B cell (primary cell): Measurements from ENCODE around the gene EML6. TPM values are rescaled to one million over a fixed set of nuclear protein-coding genes. Genes with fewer than 3 reads are reported as not detected.

Experiments used
- ATAC-seq: fragments of 200-7000 bp; cut with Tn5 transposase; one replicate; pipeline ENCODE4 v1.10.0; 2021; ENCODE audit warnings: low read depth, mild to moderate bottlenecking, moderate number of reproducible peaks, moderate library complexity
- CTCF ChIA-PET: fragments of 350-600 bp; sonication (Branson Sonifier 250); formaldehyde crosslinking; loops from one replicate; lab custom pipeline; 2021; ENCODE audit warnings: antibody characterized with exemption, inconsistent platforms; lab: Charles Lee
- POLR2A ChIA-PET: fragments of 350-600 bp; sonication (Branson Sonifier 250); formaldehyde crosslinking; loops from one replicate; lab custom pipeline; 2021; ENCODE audit warnings: antibody characterized with exemption; lab: Charles Lee
- DNase-seq: peaks from one replicate; pipeline ENCODE4 v3.0.0; 2013
- H2AFZ ChIP-seq: 2 replicates; pipeline ENCODE4 v1.6.1; 2012; ENCODE audit warnings: mild to moderate bottlenecking, low read depth, low read length; ENCODE audit not compliant: insufficient read depth, poor library complexity, severe bottlenecking
- H3K27ac ChIP-seq, 2 donors: 1 replicate in 1 of 2; 2 replicates in 1 of 2; pipeline ENCODE4 v1.5.1; 2012 to 2013; ENCODE audit warnings: low read length in 2 of 2, mild to moderate bottlenecking in 2 of 2, moderate library complexity in 1 of 2
- H3K27me3 ChIP-seq, 4 experiments: fragments of 200-600 bp in 1 of 4; sonication (generic) in 1 of 4; replicated peaks in 1 of 4; 1 replicate in 2 of 4; 2 replicates in 2 of 4; pipeline versions ENCODE4 v1.6.1 to v1.7.0; 2013 to 2016; ENCODE audit warnings: low read length in 3 of 4, mild to moderate bottlenecking in 2 of 4, mixed read lengths in 1 of 4, moderate library complexity in 1 of 4; ENCODE audit not compliant: insufficient read depth in 4 of 4, control insufficient read depth in 3 of 4; ENCODE audit errors: control extremely low read depth in 1 of 4
- H3K36me3 ChIP-seq, 2 experiments: replicated peaks in 1 of 2; 1 replicate in 1 of 2; 2 replicates in 1 of 2; pipeline versions ENCODE4 v1.6.1 to v1.7.1; 2013; ENCODE audit warnings: low read length in 1 of 2; ENCODE audit not compliant: insufficient read depth in 2 of 2, control insufficient read depth in 1 of 2; ENCODE audit errors: control extremely low read depth in 1 of 2, extremely low read depth in 1 of 2
- H3K4me1 ChIP-seq, 2 donors: fragments of 200-600 bp in 1 of 2; sonication (generic) in 1 of 2; 1 replicate in 1 of 2; 2 replicates in 1 of 2; pipeline versions ENCODE4 v1.5.1 to v1.6.1; 2013 to 2017; ENCODE audit warnings: low read length in 2 of 2; ENCODE audit not compliant: control insufficient read depth in 2 of 2, insufficient read depth in 2 of 2
- H3K4me2 ChIP-seq: replicated peaks from 2 replicates; pipeline ENCODE3; 2012; ENCODE audit warnings: mild to moderate bottlenecking, low read depth, low read length; ENCODE audit not compliant: poor library complexity, severe bottlenecking
- H3K4me3 ChIP-seq, 5 experiments: fragments of 200-600 bp in 1 of 5; sonication (generic) in 1 of 5; 1 replicate in 3 of 5; 2 replicates in 2 of 5; pipeline versions ENCODE4 v1.5.1 to v1.7.0; 2011 to 2016; ENCODE audit warnings: low read length in 4 of 5, mild to moderate bottlenecking in 4 of 5, low read depth in 2 of 5, control low read depth in 1 of 5, moderate library complexity in 1 of 5; ENCODE audit not compliant: insufficient read depth in 1 of 5; ENCODE audit errors: control extremely low read depth in 1 of 5, extremely low read depth in 1 of 5
- H3K79me2 ChIP-seq: fragments of 200-600 bp; sonication (generic); one replicate; pipeline ENCODE4 v1.6.0; 2016; ENCODE audit warnings: low read length; ENCODE audit not compliant: control insufficient read depth, insufficient read depth
- H3K9ac ChIP-seq: fragments of 200-600 bp; sonication (generic); 2 replicates; pipeline ENCODE4 v1.6.1; 2017; ENCODE audit warnings: mild to moderate bottlenecking, low read length, moderate library complexity
- H3K9me3 ChIP-seq, 3 donors: one replicate each; pipeline versions ENCODE4 v1.6.1 to v1.7.1; 2013; ENCODE audit warnings: low read length in 2 of 3; ENCODE audit not compliant: control insufficient read depth in 2 of 3, insufficient read depth in 1 of 3; ENCODE audit errors: control extremely low read depth in 1 of 3
- H4K20me1 ChIP-seq: 2 replicates; pipeline ENCODE4 v1.6.0; 2012; ENCODE audit warnings: mild to moderate bottlenecking, low read length; ENCODE audit not compliant: insufficient read depth, control insufficient read depth, poor library complexity, severe bottlenecking
- H3K27ac Mint-ChIP-seq: one replicate; pipeline ENCODE4 v1.8.0; 2021; ENCODE audit warnings: mixed read lengths
- H3K27me3 Mint-ChIP-seq: one replicate; pipeline ENCODE4 v1.8.0; 2021; ENCODE audit warnings: mixed read lengths
- H3K4me1 Mint-ChIP-seq: one replicate; pipeline ENCODE4 v1.8.0; 2021; ENCODE audit warnings: mixed read lengths
- H3K4me3 Mint-ChIP-seq: one replicate; pipeline ENCODE4 v1.8.0; 2021; ENCODE audit warnings: mixed read lengths
- H3K9me3 Mint-ChIP-seq: one replicate; pipeline ENCODE4 v1.8.0; 2022; ENCODE audit warnings: mixed read lengths; ENCODE audit not compliant: insufficient read depth
- CTCF ChIP-seq: fragments of 200-600 bp; IDR thresholded peaks from one replicate; pipeline ENCODE4 v1.8.0; 2022; ENCODE audit warnings: antibody characterized with exemption, mild to moderate bottlenecking
- EZH2 ChIP-seq: IDR thresholded peaks from 2 replicates; pipeline ENCODE4 v1.6.1; 2012; ENCODE audit warnings: borderline replicate concordance, low read depth, mild to moderate bottlenecking, moderate library complexity, low read length; ENCODE audit not compliant: insufficient read depth, poor library complexity, severe bottlenecking
- WGBS: methylation state at CpG from one replicate; pipeline ENCODE4 v1.1.5; 2013; ENCODE audit warnings: missing lambda C conversion rate; ENCODE audit not compliant: insufficient coverage; 5-methylcytosine and 5-hydroxymethylcytosine counted together
- intact Hi-C: fragments of 100-400 bp; cut with micrococcal nuclease; formaldehyde crosslinking; loops from one replicate; pipeline ENCODE4 v1.10.0; 2022
- polyA plus RNA-seq: library from polyadenylated mRNA; depleted of rRNA; stranded (reverse); fragments of >200 nt; gene quantifications from 2 replicates; pipeline ENCODE4 v1.2.3, GENCODE V29; 2012
- total RNA-seq, 2 donors: library from RNA; stranded (reverse); fragments of 120-200 nt in 1 of 2; gene quantifications; 1 replicate in 1 of 2; 2 replicates in 1 of 2; pipeline versions ENCODE4 v1.2.3 to v1.2.4, GENCODE V29; 2013 to 2022

EML6 gene
- total and polyA plus RNA-seq, 2 donors (not counting 1 experiment from before 2014, with no cell fraction given) = 42.5 to 53.7 TPM

GRCh38 chr2:54805255-54805654, 81.8 kb downstream of the EML6 start:
- Histone ChIP-seq H3K9me3 (peaks cover 0 to 4% (median 3%) of the 10 kb centered on the region in 3 donors), H3K36me3 (no peaks in the 10 kb centered on the region), H3K4me1 (no peaks in the 10 kb centered on the region), H3K27me3 (no peaks in the 10 kb centered on the region), H3K79me2 (no peaks in the 10 kb centered on the region), H2AFZ (no peak overlapping the region), H3K27ac (no peak overlapping the region), H3K4me3 (no peak overlapping the region), H3K4me2 (no peak overlapping the region), H3K9ac (no peak overlapping the region), H4K20me1 (no peaks in the 10 kb centered on the region)
- H3K4me1 Mint-ChIP-seq = peaks cover 7% of the 10 kb centered on the region
- WGBS = no CpG with 5 or more reads among the region's 1 CpG
- no peak overlapping the region for H3K4me3 Mint-ChIP-seq
- POLR2A ChIA-PET = no interaction called here
- no peak for TF ChIP-seq EZH2
- TF ChIP-seq CTCF = no peak
- H3K9me3 Mint-ChIP-seq = peaks cover 7% of the 10 kb centered on the region
- DNase-seq (no peak), ATAC-seq (no peak)
- intact Hi-C loops = no loop called here
- H3K27me3 Mint-ChIP-seq = no peaks in the 10 kb centered on the region
- CTCF ChIA-PET = no interaction called here
- H3K27ac Mint-ChIP-seq = no peak overlapping the region

- Histone ChIP-seq H3K27me3 (no peaks in the 10 kb centered on the region), H3K4me3 (no peak overlapping the region), H3K9ac (no peak overlapping the region), H3K4me2 (no peak overlapping the region), H3K9me3 (peaks cover 0 to 4% (median 3%) of the 10 kb centered on the region in 3 donors), H2AFZ (no peak overlapping the region), H4K20me1 (no peaks in the 10 kb centered on the region), H3K27ac (no peak overlapping the region), H3K36me3 (no peaks in the 10 kb centered on the region), H3K4me1 (no peaks in the 10 kb centered on the region), H3K79me2 (no peaks in the 10 kb centered on the region)
- intact Hi-C loops = no loop called here
- Mint-ChIP-seq H3K4me3 (no peak overlapping the region), H3K9me3 (peaks cover 7% of the 10 kb centered on the region), H3K27me3 (peaks cover 4% of the 10 kb centered on the region), H3K4me1 (peaks cover 7% of the 10 kb centered on the region), H3K27ac (no peak overlapping the region)
- DNase-seq = no peak
- CTCF ChIA-PET = interaction anchor here (2.1 kb wide), 1 partner anchor 32 kb away, joined by 6 read pairs; no protein-coding TSS in a partner anchor
- no CpG with 5 or more reads among the region's 2 CpGs for WGBS
- no peak for ATAC-seq
- POLR2A ChIA-PET = no interaction called here
- TF ChIP-seq EZH2 = no peak
- TF ChIP-seq CTCF = no peak
Measured at GRCh38 chr2:54806975-54807374, 83.5 kb downstream of the EML6 start.
